GM18526 (cell line): ENCODE data around the gene CCDC158.

Source experiments
- POLR2A ChIP-seq: IDR thresholded peaks from 3 replicates; pipeline ENCODE4 v1.6.1; 2011; ENCODE audit not compliant: insufficient read length; ENCODE audit errors: extremely low read depth

The CCDC158 gene

GRCh38 chr4:76265631-76266218, 155.2 kb downstream of the CCDC158 start:
- TF ChIP-seq POLR2A = no peak
